Nephron (organoid): ENCODE results near the gene PLIN5.

Experiments
- H3K27ac Mint-ChIP-seq, 3 experiments: 2 replicates each; pipeline ENCODE4 v1.8.0; 2020; ENCODE audit warnings: mixed read lengths in 3 of 3, mild to moderate bottlenecking in 2 of 3, moderate library complexity in 1 of 3
- H3K27me3 Mint-ChIP-seq: 2 replicates; pipeline ENCODE4 v1.8.0; 2021; ENCODE audit warnings: low read depth, mild to moderate bottlenecking, moderate library complexity, mixed read lengths
- H3K36me3 Mint-ChIP-seq: 2 replicates; pipeline ENCODE4 v1.8.0; 2020; ENCODE audit warnings: low read depth, mixed read lengths
- H3K4me1 Mint-ChIP-seq: 2 replicates; pipeline ENCODE4 v1.8.0; 2020; ENCODE audit warnings: mixed read lengths
- H3K4me3 Mint-ChIP-seq, 3 experiments: 2 replicates each; pipeline ENCODE4 v1.8.0; 2020; ENCODE audit warnings: mild to moderate bottlenecking in 3 of 3, mixed read lengths in 3 of 3, moderate library complexity in 2 of 3
- H3K9me3 Mint-ChIP-seq: 2 replicates; pipeline ENCODE4 v1.8.0; 2020; ENCODE audit warnings: mixed read lengths
- TF ChIP-seq, protein P1 (sequence below), 3 experiments: fragments of 200-600 bp; sonication (generic); IDR thresholded peaks; one replicate each; pipeline ENCODE4 v1.5.0; 2021; ENCODE audit warnings: antibody characterized with exemption in 3 of 3; ENCODE audit not compliant: unreplicated experiment in 3 of 3

PLIN5 gene

DNA sequence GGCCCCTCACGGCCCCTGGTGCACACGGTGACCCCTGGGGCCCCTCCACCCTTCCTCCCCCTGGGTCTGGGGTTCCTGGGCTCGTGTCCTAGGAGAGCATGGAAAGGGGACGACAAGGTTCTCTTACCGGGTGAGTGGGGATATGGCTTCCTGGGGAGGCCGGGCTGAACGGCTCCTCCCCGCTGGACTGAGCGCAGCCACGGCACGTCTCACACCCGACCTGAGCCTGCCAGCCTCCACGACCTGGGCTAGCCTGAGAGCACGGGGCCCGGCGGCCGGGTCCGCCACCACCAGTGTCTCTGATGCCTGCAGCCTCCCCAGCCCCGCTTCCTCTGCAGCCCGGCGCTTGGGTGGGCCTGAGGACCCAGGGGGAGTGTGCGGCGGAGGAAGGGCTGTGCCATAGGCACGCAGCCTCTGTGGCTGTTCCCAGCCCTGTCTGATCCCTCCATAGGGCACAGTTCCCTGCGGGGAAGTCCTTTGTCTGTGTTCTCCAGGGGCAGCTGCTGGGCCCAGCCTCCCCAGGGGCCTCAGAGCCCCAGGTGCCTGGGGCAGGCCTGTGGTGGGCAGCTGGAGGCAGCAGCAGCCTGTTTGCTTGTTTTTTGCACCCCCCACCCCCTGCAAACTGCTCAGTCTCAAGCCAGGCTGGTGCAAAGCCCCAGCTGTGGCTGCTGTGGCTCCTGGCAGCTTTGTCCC, 31.7 kb downstream of the PLIN5 start:
- H3K4me3 Mint-ChIP-seq = no peak overlapping the region
- no peak overlapping the region for H3K27ac Mint-ChIP-seq
- peaks cover 20% of the 10 kb centered on the region for H3K36me3 Mint-ChIP-seq
- no peaks in the 10 kb centered on the region for H3K4me1 Mint-ChIP-seq
- H3K9me3 Mint-ChIP-seq = no peaks in the 10 kb centered on the region
- no peaks in the 10 kb centered on the region for H3K27me3 Mint-ChIP-seq
- TF ChIP-seq, protein P1, sequence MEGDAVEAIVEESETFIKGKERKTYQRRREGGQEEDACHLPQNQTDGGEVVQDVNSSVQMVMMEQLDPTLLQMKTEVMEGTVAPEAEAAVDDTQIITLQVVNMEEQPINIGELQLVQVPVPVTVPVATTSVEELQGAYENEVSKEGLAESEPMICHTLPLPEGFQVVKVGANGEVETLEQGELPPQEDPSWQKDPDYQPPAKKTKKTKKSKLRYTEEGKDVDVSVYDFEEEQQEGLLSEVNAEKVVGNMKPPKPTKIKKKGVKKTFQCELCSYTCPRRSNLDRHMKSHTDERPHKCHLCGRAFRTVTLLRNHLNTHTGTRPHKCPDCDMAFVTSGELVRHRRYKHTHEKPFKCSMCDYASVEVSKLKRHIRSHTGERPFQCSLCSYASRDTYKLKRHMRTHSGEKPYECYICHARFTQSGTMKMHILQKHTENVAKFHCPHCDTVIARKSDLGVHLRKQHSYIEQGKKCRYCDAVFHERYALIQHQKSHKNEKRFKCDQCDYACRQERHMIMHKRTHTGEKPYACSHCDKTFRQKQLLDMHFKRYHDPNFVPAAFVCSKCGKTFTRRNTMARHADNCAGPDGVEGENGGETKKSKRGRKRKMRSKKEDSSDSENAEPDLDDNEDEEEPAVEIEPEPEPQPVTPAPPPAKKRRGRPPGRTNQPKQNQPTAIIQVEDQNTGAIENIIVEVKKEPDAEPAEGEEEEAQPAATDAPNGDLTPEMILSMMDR (IDR thresholded peaks at IDR 0.05; ENCODE audit: unreplicated experiment in 3 of 3) = no peak

DNA sequence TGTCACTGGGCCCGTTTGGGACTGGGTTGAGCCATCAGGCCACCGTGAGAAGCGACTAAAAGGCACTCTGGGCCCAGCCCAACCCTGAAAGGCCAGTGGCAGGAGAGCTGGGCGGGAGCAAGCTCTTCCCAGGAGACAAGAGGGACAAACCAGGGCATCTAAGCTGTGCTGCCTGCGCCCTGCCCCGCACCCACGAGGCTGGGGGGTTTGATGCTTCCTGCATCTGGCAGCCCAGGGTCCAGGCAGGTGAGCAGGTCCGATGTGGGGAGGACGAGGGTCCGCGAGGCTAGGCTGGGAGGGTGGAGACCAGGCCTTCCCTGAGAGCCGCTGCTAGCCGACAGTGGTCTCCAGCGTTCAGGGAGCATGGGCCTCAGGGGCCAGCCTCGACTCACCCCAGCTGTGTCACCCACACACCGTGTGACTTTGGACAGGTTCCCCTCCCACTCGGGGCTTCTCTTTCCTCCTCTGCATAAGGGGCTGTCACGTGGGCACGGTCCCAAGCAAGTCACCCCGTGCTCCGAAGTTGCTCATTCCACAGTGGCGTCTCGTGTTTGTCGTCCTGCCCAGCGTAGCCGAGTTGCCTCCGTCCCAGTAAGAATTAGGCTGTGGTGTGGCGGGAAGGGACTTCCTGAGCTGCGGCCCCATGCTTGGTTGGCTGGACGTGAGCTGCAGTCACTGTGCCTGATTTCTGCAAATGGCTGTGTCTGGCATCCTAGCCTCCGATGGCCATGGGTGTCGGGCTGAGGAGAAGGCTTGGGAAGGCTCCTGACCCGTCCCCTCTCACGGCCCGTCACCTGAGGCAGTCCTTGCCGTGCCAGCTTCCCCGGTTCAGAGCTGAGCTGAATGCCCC, 32.5 kb downstream of the PLIN5 start:
- TF ChIP-seq, protein P1 (IDR thresholded peaks at IDR 0.05; ENCODE audit: unreplicated experiment in 3 of 3) = no peak

DNA sequence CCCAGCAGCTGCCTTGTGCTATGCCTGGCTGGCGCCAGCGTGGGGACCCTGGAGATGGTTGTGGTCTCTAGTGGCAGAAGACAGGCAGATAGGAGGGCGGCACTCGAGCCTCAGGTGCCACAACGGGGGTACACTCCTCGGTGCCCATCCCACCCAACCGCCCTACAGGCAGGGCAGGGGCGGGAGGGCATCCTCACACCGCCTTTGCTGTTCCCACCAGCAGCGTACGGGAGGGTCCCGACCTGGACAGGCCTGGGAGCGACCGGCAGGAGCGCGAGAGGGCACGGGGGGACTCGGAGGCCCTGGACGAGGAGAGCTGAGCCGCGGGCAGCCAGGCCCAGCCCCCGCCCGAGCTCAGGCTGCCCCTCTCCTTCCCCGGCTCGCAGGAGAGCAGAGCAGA, 33.3 kb downstream of the PLIN5 start:
- Mint-ChIP-seq H3K27me3 (no peaks in the 10 kb centered on the region), H3K4me1 (no peaks in the 10 kb centered on the region), H3K4me3 (no peak overlapping the region), H3K27ac (no peak overlapping the region), H3K9me3 (no peaks in the 10 kb centered on the region), H3K36me3 (peaks cover 19% of the 10 kb centered on the region)
- TF ChIP-seq, protein P1 (IDR thresholded peaks at IDR 0.05; ENCODE audit: unreplicated experiment in 3 of 3) = no peak

More for the DNA sequence above, 32.5 kb downstream of the PLIN5 start:
- no peaks in the 10 kb centered on the region for H3K4me1 Mint-ChIP-seq
- H3K4me3 Mint-ChIP-seq = no peak overlapping the region
- no peak overlapping the region for H3K27ac Mint-ChIP-seq
- peaks cover 20% of the 10 kb centered on the region for H3K36me3 Mint-ChIP-seq
- H3K9me3 Mint-ChIP-seq = no peaks in the 10 kb centered on the region
- no peaks in the 10 kb centered on the region for H3K27me3 Mint-ChIP-seq

DNA sequence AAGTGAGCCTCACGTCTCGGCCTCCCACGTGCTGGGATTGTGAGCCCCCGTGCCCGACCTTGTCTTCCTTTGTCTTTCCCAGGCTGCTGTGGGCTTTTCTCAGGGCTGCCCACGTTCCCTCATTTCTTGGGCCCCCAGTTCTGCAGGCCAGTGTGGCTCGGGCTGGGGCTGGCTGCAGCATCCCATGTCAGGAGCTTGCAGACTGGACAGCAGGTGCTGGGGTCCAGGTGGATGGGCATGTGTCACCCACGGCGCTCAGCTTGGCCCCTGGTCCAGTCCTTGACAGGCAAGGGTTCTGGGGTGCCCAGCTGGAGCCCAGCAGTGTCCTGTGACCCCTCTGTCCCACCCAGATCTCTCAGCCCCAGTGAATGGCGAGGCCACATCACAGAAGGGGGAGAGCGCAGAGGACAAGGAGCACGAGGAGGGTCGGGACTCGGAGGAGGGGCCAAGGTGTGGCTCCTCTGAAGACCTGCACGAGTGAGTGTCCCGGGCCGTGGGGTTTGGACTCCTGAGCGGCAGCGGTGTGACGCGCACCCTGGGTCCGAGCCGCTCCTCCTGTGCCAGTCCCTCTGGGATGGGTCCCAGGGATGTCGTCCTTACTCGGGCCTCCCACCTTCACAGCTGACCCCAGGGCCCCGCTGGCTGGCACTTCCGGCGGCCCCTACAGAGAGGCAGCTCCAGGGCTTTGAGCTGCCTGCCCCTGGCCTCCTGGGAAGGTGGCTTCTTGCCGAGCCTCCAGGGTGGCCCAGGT, 34.0 kb downstream of the PLIN5 start:
- Mint-ChIP-seq H3K27ac (no peak overlapping the region), H3K4me1 (no peaks in the 10 kb centered on the region), H3K4me3 (no peak overlapping the region), H3K27me3 (no peaks in the 10 kb centered on the region), H3K36me3 (peaks cover 12% of the 10 kb centered on the region), H3K9me3 (no peaks in the 10 kb centered on the region)
- TF ChIP-seq, protein P1 (IDR thresholded peaks at IDR 0.05; ENCODE audit: unreplicated experiment in 3 of 3) = no peak

DNA sequence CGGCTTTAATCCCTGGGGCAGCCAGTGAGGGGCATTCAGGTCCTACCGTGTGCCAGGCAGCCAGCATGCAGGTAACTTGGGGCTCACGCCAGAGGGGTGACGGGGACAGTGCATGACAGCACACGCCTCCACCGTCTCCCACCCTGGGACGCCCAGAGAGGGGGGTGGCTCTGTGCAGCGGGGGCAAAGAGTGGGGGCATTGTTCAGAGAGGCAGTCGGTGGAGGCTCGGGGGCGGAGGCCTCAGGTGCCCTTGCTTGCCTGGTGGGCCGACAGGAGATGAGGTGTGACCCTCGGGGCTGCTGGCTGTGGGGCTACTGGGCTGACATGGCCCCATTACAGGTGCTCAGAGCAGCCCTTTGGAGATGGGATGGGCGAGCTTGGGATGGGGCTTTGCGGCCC, 35.2 kb downstream of the PLIN5 start:
- no peaks in the 10 kb centered on the region for H3K9me3 Mint-ChIP-seq

More for the DNA sequence above, 35.2 kb downstream of the PLIN5 start:
- Mint-ChIP-seq H3K36me3 (peaks cover 12% of the 10 kb centered on the region), H3K4me3 (no peak overlapping the region), H3K27ac (no peak overlapping the region), H3K4me1 (no peaks in the 10 kb centered on the region), H3K27me3 (no peaks in the 10 kb centered on the region)
- TF ChIP-seq, protein P1 (IDR thresholded peaks at IDR 0.05; ENCODE audit: unreplicated experiment in 3 of 3) = no peak
